NCI-H146 (cell line): ENCODE data around the gene FOXP1.

Experiments used
- DNase-seq: peaks from one replicate; lab custom pipeline; 2025; lab: John Stamatoyannopoulos, UW

FOXP1 gene

DNA sequence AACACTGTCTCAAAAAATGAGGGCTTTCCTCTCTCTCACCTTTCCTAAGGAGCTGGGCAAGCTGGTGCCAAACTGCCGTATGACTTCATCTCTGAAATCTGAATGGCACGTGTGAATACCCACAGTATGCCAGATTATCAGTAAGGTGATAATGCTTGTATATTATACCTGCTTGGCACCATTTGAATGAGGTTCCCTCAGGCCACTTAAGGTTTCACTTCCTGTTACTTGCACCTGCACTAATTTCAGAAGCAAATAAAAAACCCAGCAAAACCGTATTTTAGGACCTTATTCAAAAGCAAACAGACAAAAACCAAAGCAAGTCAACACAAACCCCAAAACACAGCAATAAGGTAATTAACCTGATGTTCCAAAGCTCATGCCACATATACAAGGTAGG, 19.7 kb downstream of the FOXP1 start:
- DNase-seq, result no peak

DNA sequence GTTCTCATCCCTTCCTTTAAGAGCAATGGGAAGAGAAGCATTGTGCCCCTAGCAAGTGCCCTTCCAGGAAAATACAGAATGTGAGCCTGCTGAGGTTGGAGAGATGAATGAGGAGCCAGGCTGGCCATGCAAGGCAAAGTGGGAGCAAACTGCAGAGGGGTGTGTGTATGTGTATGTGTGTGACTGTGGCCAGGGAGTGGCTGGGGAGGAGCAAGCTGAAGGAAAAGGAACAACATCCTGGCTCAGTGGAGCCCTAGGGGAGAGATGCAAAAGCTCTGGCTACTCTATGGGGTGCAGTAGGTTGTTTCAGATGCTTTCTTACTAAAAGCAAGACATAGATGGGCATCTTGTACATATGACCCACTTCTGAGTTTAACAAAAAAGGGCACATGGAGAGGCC, 20.6 kb downstream of the FOXP1 start:
- DNase-seq, result no peak

DNA sequence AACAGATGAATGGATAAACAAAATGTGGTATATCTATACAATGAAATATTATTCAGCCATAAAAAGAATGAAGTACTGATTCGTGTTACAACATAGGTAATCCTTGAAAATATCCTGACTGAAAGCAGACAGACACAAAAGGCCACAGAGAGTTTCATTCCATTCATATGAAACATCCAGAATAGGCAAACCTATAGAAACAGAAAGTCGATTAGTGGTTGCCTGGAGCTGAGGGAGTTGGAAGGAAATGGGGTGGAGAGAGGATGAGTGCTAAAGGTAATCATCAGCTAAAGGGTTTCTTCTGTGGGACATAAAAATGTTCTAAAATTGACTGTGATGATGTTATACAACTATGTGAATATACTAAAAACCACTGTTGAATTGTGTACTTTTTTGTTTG, 22.9 kb downstream of the FOXP1 start:
- no peak for DNase-seq

DNA sequence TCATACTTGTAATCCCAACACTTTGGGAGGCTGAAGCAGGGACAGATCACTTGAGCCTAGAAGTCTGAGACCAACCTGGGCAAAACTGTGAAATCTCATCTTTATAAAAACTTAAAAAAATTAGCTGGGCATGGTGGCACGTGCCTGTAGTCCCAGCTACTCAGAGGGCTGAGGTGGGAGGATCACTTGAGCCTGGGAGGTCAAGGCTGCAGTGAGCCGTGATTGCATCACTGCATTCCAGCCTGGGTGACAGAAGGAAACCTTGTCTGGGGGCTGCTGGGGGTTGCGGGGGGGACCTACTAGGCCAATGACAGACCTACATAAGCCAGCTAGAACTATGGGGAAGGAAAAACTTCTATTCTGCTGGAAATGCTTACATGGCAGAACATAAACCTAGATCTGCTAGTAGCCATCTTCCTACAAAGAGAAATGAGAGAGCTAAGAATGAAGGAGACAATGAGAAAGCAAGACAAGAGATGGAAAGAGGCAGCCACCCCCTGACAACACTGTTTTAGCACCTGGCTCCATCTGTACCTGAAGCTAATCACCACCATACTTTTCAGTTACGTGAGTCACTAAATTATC, 23.9 kb downstream of the FOXP1 start:
- DNase-seq, result no peak

DNA sequence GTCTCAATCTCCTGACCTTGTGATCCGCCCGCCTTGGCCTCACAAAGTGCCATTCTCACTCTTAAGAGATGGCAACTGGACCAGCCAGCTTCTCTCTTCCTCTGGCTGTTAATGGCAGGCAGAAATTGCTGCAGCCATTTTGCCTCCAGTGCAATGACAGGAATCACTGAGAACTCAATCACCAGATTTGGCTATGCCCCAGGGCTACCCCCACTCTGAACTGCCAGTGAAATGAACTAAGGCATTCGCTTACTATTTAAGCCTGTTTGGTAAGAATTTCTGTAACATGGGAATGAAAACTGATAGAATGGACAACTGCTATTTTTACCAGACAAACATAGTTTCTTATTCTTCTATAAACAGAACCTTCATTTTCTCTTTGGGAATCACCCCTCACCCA, 24.5 kb downstream of the FOXP1 start:
- no peak for DNase-seq

DNA sequence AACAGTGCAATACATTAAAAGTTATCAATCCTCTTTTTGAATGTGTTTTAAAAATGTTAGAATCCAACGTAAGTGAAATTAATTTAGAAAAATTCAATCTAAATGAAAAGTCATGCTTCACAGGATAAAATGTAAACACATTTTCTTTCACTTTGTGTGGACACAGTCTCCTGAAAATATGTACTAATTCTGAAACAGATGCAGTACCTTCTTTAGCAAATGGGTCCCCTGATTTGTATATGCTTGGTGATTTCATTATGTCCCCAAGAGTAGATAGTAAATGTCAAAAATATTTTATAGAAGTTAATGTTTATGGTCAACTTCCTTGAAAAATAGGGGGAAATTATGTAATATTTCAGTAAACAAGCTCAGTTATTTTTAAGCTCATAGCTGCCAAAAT, 28.9 kb downstream of the FOXP1 start:
- no peak for DNase-seq

DNA sequence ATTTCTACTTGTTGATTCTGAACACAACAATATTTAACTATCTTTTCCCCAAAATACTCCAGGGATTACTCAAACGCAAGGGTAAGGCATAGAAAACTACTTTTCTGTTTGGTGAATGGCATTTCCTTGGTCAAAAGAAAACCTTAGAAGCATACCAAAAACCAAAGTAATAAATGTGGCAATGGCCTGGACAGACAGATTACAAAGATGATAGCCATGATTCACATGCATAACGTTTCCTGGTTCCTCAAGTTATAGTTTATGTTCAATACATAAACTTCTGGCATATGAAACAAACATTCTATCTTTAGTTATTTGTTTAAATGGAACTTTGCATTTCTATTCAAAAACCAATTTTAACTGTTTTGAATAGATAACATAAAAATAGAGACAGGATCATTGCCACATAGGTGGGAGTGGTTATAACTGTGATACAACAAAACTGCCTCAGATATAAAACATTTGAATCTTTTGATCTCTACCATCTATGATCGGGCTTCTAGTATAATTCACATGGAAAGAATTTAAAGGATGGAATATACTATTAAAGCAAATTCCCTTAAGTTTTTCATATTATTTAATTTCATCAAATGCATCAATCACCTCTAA, 32.1 kb downstream of the FOXP1 start:
- DNase-seq, result no peak

DNA sequence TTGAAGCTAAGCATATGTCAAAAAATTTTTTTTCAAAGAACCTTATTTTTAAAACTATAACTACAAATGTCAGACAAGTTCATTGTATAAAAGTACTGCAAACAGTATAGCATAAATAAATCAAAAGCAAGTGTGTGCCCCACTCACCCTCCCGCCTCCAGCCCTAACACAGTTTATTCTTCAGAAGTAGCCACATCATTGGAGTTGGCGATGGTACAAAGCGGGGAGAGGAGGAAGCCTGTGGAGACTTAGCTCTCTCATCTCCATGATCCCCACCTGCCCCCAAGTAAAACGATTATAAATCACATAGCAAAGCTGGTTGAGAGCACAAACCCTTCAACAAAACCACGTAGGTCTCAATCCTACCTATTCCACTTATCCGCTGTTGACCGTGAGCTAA, 33.6 kb downstream of the FOXP1 start:
- DNase-seq, result no peak

DNA sequence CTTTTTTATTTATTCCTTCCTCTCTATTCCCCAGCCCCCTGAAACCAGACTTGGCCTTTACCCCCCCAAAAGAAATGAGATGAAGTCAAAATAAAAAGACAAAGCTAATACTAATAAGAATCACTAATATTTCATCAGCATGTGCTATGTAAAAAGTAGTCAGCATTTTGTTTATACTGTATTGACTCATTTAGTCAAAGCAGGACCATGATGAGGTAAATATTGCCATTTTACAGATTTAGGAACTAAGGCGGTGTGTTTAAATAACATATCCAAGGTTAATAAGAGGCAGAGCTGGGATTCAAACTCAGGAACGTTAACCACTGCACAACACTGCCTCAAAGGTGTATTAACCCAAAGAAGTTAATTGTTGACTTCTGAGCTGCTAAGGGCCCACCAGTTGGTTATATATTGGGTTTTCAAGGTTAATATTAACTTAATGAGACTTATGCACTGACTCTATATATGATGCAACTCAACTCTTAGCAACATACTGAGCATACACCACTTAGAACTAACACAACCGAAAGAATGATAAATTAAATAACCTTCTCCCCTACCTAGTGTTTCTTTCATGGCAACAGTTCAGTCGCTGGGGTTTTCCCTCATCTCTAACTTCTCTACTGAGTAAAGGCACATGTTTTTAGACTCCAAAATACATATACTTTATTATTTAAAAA, 34.7 kb downstream of the FOXP1 start:
- DNase-seq, result no peak

DNA sequence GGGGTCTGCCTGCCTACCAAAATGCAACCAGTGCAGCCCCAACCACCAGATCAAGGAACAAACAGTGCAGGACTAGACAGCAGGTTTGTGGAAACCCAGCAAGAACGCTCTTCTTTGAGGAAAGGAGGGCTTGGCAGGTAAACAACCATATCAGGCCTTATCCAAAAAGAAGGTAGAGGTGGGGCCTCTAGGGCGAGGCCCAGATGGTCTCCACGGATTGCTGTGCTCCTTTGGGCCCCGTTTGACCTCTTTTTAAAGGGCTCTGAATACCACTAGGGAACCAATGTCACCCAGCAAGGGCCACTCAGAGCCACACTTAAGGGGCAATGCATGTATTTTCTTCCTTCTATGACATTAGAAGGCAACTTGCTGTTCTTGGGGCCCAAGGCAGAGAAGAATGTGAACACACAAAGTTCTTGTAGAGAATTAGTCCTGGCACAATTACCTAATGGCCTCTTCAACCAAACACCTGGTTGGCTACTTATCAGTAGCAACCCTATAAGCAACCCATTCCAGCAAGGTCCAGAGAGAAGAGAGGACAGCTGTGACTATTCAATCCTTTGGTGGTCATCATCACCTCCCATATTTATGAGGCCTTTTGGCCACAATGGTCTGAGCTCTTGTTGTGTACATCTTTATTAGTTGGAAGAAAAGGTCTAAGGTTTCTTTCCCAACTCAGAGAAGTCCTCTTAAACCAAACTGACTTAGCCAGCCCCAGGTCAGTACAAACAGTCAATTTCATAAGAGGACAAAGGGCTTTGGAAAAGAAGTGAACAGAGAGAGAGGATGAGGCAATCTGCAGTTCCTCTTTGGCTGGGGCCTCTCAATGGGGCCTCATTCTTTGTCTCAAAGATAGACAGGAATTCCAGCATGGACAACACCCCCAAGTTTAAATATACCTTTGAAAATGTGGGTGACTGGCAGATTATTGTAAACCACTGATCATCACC, 36.0 kb downstream of the FOXP1 start:
- no peak for DNase-seq

DNA sequence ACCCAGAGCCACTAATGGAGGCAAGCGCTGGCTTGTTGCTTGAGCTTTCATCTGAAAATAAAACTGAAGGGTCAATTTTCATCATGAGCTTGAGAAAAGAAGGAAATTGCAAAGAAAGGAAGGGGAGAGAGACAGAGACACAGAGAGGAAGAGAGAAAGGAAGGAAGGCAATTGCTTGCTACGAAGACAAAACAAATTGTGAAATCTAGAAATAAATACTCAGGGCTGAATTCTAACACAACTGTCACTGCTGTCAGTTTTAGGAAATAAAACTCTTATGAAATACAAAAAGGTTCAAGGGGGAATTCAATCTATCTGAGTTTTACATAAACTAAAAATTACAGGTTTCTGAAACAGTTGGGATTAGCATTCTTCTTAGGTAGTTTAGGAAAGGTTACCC, 36.7 kb downstream of the FOXP1 start:
- DNase-seq, result no peak

DNA sequence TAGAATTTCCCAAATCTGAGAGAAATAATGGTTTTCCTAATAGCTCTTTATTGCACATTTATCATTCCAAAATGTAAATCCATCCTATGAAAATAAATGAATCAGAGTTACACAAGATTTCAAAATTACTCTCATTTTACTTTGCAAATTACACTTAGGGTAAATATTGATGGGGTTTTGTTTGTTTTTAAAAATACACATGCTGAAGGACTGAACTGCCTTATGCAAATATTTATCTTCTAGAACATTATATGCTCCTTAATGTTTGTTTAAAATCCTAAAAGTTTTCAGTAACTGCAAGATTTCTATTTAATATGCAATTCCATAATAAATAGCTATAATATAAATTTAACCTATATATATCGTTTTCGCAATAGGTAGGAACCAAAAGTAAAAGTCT, 38.2 kb downstream of the FOXP1 start:
- DNase-seq, result no peak

DNA sequence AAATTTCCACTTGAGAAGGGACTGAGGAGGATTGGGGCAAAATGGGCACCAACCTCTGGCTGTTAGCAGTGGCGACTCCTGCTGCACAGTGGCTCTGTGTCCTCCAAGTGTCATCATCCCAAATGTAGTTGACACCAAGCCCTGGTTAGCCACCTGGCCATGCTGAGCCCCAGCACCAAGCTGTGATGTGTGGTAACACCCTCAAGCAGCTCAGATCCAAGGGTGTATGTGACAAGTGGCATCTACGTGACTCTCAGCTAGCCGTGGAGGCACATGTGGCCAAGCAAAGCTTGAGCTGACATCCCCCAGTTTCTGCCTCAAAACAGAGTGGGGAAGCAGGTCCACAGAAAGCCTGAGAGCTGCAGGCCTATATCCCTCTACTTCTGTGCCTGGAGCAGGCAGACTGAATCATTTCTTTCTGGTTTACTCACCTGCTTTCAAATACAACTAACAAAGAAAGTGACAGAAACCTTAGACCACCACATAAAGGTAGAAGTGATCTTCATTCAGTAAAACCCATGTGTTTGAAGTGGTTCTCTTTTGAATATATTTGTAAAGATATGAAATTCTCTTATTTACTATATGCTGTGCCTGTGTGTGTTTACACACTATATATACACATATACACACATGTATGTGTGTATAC, 40.0 kb downstream of the FOXP1 start:
- no peak for DNase-seq

DNA sequence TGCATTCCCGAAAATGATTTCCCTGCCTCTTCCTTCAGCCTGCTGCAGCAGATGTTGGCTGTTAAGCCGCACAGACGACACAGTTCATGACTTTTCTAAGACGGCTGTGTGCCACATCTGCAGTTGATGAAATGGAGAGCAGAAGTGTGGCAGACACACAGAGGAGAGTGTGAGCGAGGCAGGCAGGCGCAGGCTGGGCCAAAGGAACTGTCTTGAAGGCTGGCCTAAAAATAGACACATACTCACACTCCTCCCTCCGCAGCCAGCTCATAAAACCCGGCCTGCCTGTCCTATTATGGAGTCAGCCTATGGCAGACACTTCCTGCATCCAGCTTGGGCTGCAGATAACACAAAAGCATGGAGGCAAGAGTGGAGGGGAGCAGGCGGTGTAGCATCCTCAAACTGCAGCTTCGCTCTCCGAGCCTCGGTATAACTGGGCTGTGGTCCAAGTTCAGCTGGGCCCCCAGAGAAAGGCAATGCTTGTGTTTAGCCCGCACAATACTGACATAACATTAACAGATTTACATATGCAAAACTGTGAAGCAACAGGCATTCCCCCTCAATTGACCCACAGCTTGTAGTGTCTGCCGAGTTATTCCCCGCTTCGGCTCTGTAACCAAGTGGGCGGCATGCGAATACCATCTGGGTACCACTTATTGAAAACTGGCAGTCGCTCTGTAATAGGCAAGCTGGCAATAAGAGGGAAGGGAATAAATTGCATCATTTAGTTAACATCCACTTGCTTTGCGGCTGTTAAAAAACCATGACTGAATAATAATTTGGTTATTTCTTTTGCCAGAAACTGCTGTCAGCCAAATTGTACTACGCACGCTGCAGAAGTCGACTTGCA, 40.8 kb downstream of the FOXP1 start:
- DNase-seq, result no peak

DNA sequence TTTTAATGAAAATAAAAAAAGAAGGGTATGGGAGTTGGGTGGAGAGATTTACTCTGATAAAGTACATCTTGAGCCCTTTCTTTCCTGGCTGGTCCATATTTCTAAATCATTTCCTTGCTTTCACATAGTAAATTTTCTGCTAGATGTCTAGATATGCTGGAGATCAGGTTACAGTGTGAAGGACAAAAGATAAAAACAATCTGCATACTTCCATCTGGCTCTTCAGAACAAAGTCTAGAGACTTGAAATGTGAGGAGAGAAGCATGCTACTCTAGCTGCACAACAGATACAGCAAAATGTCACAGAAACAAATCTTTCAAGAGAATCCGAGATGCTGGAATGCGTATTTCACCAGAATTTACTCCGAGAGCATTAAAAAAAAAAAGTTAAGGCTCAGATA, 42.2 kb downstream of the FOXP1 start:
- DNase-seq, result no peak

DNA sequence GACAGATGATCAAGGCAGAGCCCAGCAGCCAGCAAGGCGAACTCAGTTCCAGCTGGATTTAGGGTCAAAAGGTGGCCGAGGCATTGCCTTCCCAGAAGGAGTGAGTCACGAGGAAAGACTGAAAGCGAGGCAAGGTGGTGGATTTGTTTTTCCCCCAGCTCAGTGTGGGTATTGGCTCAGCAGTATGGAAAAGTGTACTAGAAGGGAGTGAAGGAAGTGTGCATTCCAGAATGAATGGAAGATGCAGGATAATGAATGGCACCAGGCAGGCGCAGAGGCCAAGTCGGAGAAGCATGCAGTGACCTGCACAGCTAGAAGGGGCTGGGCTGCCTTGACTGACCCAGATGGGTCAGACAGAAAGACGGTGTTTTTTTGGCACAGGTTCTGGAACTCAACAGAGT, 46.3 kb downstream of the FOXP1 start:
- DNase-seq, result no peak

DNA sequence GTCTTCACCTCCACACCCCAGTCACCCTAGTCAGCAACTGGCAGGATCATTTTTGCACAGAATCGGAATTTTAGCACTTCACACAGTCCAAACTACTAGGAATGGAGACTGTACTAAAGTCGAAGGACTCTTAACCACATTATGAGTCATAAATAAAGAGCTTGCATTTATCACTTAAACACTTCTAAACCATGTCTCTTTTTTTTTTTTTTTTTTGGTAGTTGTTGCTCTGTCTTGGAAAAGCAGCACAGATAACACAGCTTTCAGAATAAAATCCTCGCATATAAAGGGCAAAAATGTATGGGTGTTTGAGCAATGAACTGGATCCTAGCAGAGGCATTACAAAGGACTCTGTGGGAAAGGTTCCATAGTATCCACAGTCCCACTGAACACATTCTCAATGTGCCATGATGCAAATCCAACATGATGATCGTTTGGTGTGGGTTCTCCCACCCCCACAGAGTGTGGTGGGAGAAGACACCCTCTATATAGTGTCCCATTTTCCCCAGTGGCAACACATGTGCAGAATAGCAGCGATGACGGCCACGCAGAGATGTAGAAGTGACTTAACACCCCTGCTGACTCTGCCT, 47.1 kb downstream of the FOXP1 start:
- no peak for DNase-seq

DNA sequence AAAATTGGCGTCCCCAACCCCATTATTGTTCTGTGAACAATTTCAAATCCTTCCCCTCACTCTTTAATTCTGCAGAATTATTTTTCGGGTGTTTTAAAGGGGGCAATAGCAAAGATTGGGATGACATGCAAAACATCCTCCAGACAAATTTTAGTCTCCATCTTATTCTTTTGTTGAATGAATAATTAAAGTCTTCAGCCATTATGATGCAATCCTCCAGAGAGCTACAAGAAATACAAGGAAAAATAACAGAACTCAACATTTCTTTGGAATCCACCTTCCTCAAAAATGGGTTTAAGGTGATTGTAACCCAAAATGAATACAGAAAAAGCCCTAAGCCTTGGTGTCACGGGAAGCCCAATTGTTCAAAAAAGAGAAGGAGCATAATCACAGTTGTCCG, 49.9 kb downstream of the FOXP1 start:
- no peak for DNase-seq

DNA sequence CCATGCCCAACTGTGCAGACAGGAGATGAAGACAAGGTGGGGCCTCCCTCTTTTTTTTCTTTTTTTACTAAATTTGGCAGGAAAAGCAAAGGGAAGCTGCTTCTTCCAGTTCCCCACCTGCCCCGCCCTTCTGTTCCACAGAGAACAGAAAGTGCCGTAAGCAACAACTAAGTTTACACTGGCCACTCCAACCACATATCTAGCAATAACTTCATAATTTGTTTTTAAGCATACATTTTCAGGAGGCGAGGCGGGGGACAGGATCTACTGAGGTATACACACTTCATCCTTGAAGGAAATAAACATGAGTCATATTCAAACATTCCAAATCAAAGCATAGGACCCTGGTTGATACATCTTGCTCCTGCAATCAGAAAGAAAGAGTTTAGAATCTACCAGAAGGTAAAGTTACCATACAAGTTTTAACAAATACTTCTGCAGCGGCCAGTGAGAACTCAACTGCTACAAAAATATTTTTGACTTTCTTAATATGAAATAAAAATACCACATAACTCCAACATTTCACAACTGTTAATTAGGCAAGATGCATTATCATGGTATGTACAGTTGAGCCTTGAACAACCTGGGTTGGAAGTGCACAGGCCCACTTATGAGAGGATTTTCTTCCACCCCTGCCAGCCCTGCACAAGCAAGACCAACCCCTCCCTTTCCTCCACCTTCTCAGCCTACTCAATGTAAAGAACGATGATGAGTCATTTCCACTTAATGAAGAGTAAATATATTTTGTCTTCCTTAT, 50.7 kb downstream of the FOXP1 start:
- DNase-seq, result no peak

DNA sequence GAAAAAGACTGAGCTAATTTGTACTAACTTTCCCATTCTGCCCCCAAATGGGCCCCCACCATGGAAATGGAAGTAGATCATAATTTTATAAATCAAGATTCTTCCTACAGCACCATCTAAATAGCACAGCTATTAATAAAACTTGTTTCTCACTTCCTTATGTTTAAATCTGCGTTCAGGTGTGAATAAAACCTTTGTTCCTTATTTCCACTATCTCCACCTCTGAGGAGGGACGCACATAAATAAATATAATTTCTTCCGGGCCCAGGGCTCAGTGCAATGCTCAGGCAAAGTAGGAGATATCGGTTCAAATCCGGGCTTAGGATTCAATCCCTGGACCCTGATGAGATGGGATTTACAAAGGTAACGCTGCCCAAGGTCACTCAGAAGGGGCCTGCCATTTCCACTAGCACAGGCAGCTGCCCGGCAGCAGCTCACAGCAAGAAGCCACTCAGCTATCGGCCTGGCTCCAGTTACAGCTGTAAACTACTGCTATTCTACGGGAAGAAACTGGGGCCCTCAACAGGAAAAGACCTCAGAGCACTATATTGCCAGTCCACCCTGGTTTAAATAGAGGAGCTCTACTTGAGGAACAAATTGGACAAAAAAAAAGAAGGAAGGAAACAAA, 52.5 kb downstream of the FOXP1 start:
- no peak for DNase-seq
